NOMO-1 treated with dmso at 0.1 percent for 144 hours (cell line): ENCODE measurements around the gene WFDC11.
"Not testable (repeated sequence)": the region's sequence is repeated elsewhere in the genome, so short reads cannot be mapped to it uniquely, and the experiment has no call there.

Source experiments
- DNase-seq: peaks from one replicate; lab custom pipeline; 2025; ENCODE audit not compliant: unreplicated experiment; lab: John Stamatoyannopoulos, UW

WFDC11 gene

GRCh38 chr20:45670139-45670538 lies at the start of gene WFDC11:
TSS of gene WFDC11 (minus strand) at chr20:45670239. CDS start at chr20:45650600, 19,639 bp downstream.
- no peak for DNase-seq

GRCh38 chr20:45716141-45716688 lies 46.2 kb upstream of the WFDC11 start:
- DNase-seq = peak; percentile 6

- peak; percentile 56 for DNase-seq
Observed at GRCh38 chr20:45704969-45705637, 35.1 kb upstream of the WFDC11 start, which contains the start of gene WFDC10B. TSS of gene WFDC10B (minus strand) at chr20:45705019. CDS start at chr20:45685992, 19,027 bp downstream.

- no peak for DNase-seq
Observed at GRCh38 chr20:45701873-45702272, 31.8 kb upstream of the WFDC11 start, which contains the start of gene WFDC13. TSS of gene WFDC13 (plus strand) at chr20:45702038. CDS start at chr20:45702124, 86 bp downstream.

GRCh38 chr20:45701104-45701503 lies 31.1 kb upstream of the WFDC11 start:
- DNase-seq = no peak

- DNase-seq = no peak
Observed at GRCh38 chr20:45695496-45695895, 25.5 kb upstream of the WFDC11 start.

GRCh38 chr20:45693346-45693745 lies 23.3 kb upstream of the WFDC11 start:
- not testable (repeated sequence) for DNase-seq

- DNase-seq = no peak
Observed at GRCh38 chr20:45685896-45686295, 15.9 kb upstream of the WFDC11 start.

- no peak for DNase-seq
Observed at GRCh38 chr20:45679650-45680049, 9.6 kb upstream of the WFDC11 start.

- peak; percentile 5 for DNase-seq
Observed at GRCh38 chr20:45672765-45673164, 2.7 kb upstream of the WFDC11 start.

- DNase-seq = not testable (repeated sequence)
Observed at GRCh38 chr20:45657038-45657437, 13.0 kb downstream of the WFDC11 start.

- DNase-seq = not testable (repeated sequence)
Observed at GRCh38 chr20:45651726-45652125, 18.3 kb downstream of the WFDC11 start.

GRCh38 chr20:45649312-45649863 lies 20.7 kb downstream of the WFDC11 start:
- no peak for DNase-seq

- no peak for DNase-seq
Observed at GRCh38 chr20:45647441-45648050, 22.5 kb downstream of the WFDC11 start.

- DNase-seq = no peak
Observed at GRCh38 chr20:45646875-45647274, 23.2 kb downstream of the WFDC11 start.

- not testable (repeated sequence) for DNase-seq
Observed at GRCh38 chr20:45645869-45646268, 24.2 kb downstream of the WFDC11 start.

- DNase-seq = not testable (repeated sequence)
Observed at GRCh38 chr20:45641076-45641475, 29.0 kb downstream of the WFDC11 start.

GRCh38 chr20:45639687-45640086 lies 30.4 kb downstream of the WFDC11 start:
- DNase-seq = no peak

GRCh38 chr20:45636513-45636912 lies 33.5 kb downstream of the WFDC11 start:
- no peak for DNase-seq

GRCh38 chr20:45631184-45631583 lies 38.9 kb downstream of the WFDC11 start, which contains the start of gene WFDC9:
TSS of gene WFDC9 (minus strand) at chr20:45631284. CDS start at chr20:45610181, 21,103 bp downstream.
- DNase-seq = no peak

GRCh38 chr20:45630371-45630770 lies 39.7 kb downstream of the WFDC11 start:
- DNase-seq = no peak
